Muscle of leg (tissue), 11 donors: ENCODE data around the gene CALHM6. TPM values are rescaled to one million over a fixed set of nuclear protein-coding genes. Genes with fewer than 3 reads are reported as not detected.
A peak's percentile ranks its signal among the peaks of the same experiment; 100 is the strongest.

ENCODE experiments used
- DNase-seq: peaks from one replicate; pipeline ENCODE4 v3.0.0; 2013
- H3K27ac ChIP-seq: one replicate; pipeline ENCODE4 v1.5.1; 2013; ENCODE audit warnings: mild to moderate bottlenecking, low read length, control low read depth
- H3K27me3 ChIP-seq: one replicate; pipeline ENCODE4 v1.6.1; 2013; ENCODE audit warnings: low read length; ENCODE audit not compliant: control insufficient read depth, insufficient read depth
- H3K36me3 ChIP-seq: one replicate; pipeline ENCODE4 v1.6.1; 2013; ENCODE audit warnings: low read length; ENCODE audit not compliant: control insufficient read depth, insufficient read depth
- H3K4me1 ChIP-seq: one replicate; pipeline ENCODE4 v1.6.1; 2013; ENCODE audit warnings: low read length; ENCODE audit not compliant: control insufficient read depth, insufficient read depth
- H3K4me3 ChIP-seq: one replicate; pipeline ENCODE4 v1.5.1; 2013; ENCODE audit warnings: low read length, control low read depth
- H3K9me3 ChIP-seq: replicated peaks from 2 replicates; pipeline ENCODE4 v1.6.1; 2013; ENCODE audit warnings: low read depth, low read length; ENCODE audit not compliant: control insufficient read depth
- WGBS: methylation state at CpG from one replicate; pipeline ENCODE4 v1.1.5; 2013; ENCODE audit warnings: missing lambda C conversion rate; ENCODE audit not compliant: insufficient coverage; 5-methylcytosine and 5-hydroxymethylcytosine counted together
- polyA plus RNA-seq, 8 donors: library from polyadenylated mRNA; unstranded; fragments of 120-200 nt; gene quantifications; one replicate each; pipeline versions ENCODE4 v1.2.1 to v1.2.3, GENCODE V29; 2013; ENCODE audit warnings: inconsistent platforms in 1 of 8, low replicate concordance in 1 of 8; ENCODE audit not compliant: insufficient read length in 8 of 8, insufficient read depth in 1 of 8
- total RNA-seq: library from RNA; stranded (reverse); fragments of 120-200 nt; gene quantifications from one replicate; pipeline ENCODE4 v1.2.4, GENCODE V29; 2013

Gene CALHM6
- total and polyA plus RNA-seq, 9 donors: 1.8 to 5.3 (median 3.8) TPM

- no peaks in the 10 kb centered on the region for H3K4me1 ChIP-seq
- no peak overlapping the region for H3K27ac ChIP-seq
- H3K27me3 ChIP-seq: no peaks in the 10 kb centered on the region
- no peak overlapping the region for H3K4me3 ChIP-seq
- peak; percentile 42 for DNase-seq
- no peaks in the 10 kb centered on the region for H3K9me3 ChIP-seq
- WGBS: no CpG with 5 or more reads among the region's 3 CpGs
- H3K36me3 ChIP-seq: no peaks in the 10 kb centered on the region
Observed at GRCh38 chr6:116497113-116497676, 36.0 kb downstream of the CALHM6 start.

GRCh38 chr6:116500969-116501433, 39.8 kb downstream of the CALHM6 start:
- H3K4me1 ChIP-seq: no peaks in the 10 kb centered on the region
- no peak overlapping the region for H3K27ac ChIP-seq
- 81% methylated on average over 9 of the region's 9 CpGs for WGBS
- DNase-seq: no peak
- H3K36me3 ChIP-seq: no peaks in the 10 kb centered on the region
- no peak overlapping the region for H3K4me3 ChIP-seq
- H3K27me3 ChIP-seq: no peaks in the 10 kb centered on the region
- H3K9me3 ChIP-seq: no peaks in the 10 kb centered on the region

- DNase-seq: no peak
- Histone ChIP-seq H3K27me3 (no peaks in the 10 kb centered on the region), H3K4me1 (peaks cover 3% of the 10 kb centered on the region), H3K27ac (no peak overlapping the region), H3K9me3 (no peaks in the 10 kb centered on the region), H3K36me3 (no peaks in the 10 kb centered on the region), H3K4me3 (no peak overlapping the region)
- WGBS: no CpG with 5 or more reads among the region's 3 CpGs
Observed at GRCh38 chr6:116507324-116507723, 46.1 kb downstream of the CALHM6 start.

- Histone ChIP-seq H3K4me1 (peaks cover 3% of the 10 kb centered on the region), H3K4me3 (no peak overlapping the region), H3K9me3 (no peaks in the 10 kb centered on the region), H3K27ac (no peak overlapping the region), H3K36me3 (no peaks in the 10 kb centered on the region), H3K27me3 (no peaks in the 10 kb centered on the region)
- no peak for DNase-seq
Observed at GRCh38 chr6:116508527-116508926, 47.4 kb downstream of the CALHM6 start.

GRCh38 chr6:116511424-116512110, 50.4 kb downstream of the CALHM6 start, which contains the start of gene CALHM5:
Gene CALHM5 (plus strand): TSS chr6:116511639. CDS start chr6:116511697, 58 bp downstream.
- H3K9me3 ChIP-seq: no peaks in the 10 kb centered on the region
- DNase-seq: peak; percentile 81
- 20% methylated on average over 9 of the region's 10 CpGs for WGBS
- H3K27ac ChIP-seq: peak within 1 kb of the TSS; percentile 90
- H3K27me3 ChIP-seq: no peaks in the 10 kb centered on the region
- H3K4me3 ChIP-seq: peak within 1 kb of the TSS; percentile 39
- peaks cover 2% of the 10 kb centered on the region for H3K36me3 ChIP-seq
- H3K4me1 ChIP-seq: peaks cover 3% of the 10 kb centered on the region

- Histone ChIP-seq H3K4me3 (peak overlapping the region; percentile 39), H3K27me3 (no peaks in the 10 kb centered on the region), H3K4me1 (peaks cover 3% of the 10 kb centered on the region), H3K36me3 (peaks cover 2% of the 10 kb centered on the region), H3K27ac (peak overlapping the region; percentile 90), H3K9me3 (no peaks in the 10 kb centered on the region)
- DNase-seq: peak; percentile 59
- 20% methylated on average over 1 of the region's 4 CpGs for WGBS
Observed at GRCh38 chr6:116512111-116512559, 51.0 kb downstream of the CALHM6 start.

- peak; percentile 65 for DNase-seq
- Histone ChIP-seq H3K27ac (peak overlapping the region; percentile 90), H3K4me1 (peaks cover 3% of the 10 kb centered on the region), H3K36me3 (peaks cover 2% of the 10 kb centered on the region), H3K9me3 (no peaks in the 10 kb centered on the region), H3K27me3 (no peaks in the 10 kb centered on the region), H3K4me3 (peak overlapping the region; percentile 39)
Observed at GRCh38 chr6:116512734-116513133, 51.6 kb downstream of the CALHM6 start.

Other genes with a start within 250 kb of the CALHM6 start
- 11.8 TPM for gene TSPYL4, start 207.3 kb upstream of the CALHM6 start, total RNA-seq
- 10 to 100 TPM; 14.8 to 25.2 (median 19.5) TPM for gene TSPYL4, start 207.3 kb upstream of the CALHM6 start, polyA plus RNA-seq
- 41.9 TPM for gene TSPYL1, start 181.4 kb upstream of the CALHM6 start, total RNA-seq
- 10 to 100 TPM; 43.8 to 65.8 (median 54.5) TPM for gene TSPYL1, start 181.4 kb upstream of the CALHM6 start, polyA plus RNA-seq
- gene DSE, start 90.4 kb upstream of the CALHM6 start, total RNA-seq: 38.3 TPM
- gene DSE, start 90.4 kb upstream of the CALHM6 start, polyA plus RNA-seq: 10 to 100 TPM; 23.7 to 42.3 (median 29.7) TPM
- 3.7 TPM for gene CALHM5, start 50.3 kb downstream of the CALHM6 start, total RNA-seq
- gene CALHM5, start 50.3 kb downstream of the CALHM6 start, polyA plus RNA-seq: 1 to 10 TPM; 1.9 to 4.1 (median 2.6) TPM
- gene TRAPPC3L, start 84.3 kb downstream of the CALHM6 start, total RNA-seq: 0.09 TPM
- gene TRAPPC3L, start 84.3 kb downstream of the CALHM6 start, polyA plus RNA-seq: under 1 TPM in 7 of 8 donors, not detected in 1; 0.07 to 0.18 (median 0.11) TPM
- not detected for gene CALHM4, start 92.4 kb downstream of the CALHM6 start, total RNA-seq
- under 1 TPM in 2 of 8 donors, not detected in 6; 0.15 to 0.23 TPM for gene CALHM4, start 92.4 kb downstream of the CALHM6 start, polyA plus RNA-seq
- 56.0 TPM for gene RWDD1, start 110.1 kb downstream of the CALHM6 start, total RNA-seq
- gene RWDD1, start 110.1 kb downstream of the CALHM6 start, polyA plus RNA-seq: 10 to 100 TPM; 52.3 to 65.7 (median 58.0) TPM
- 0.27 TPM for gene RSPH4A, start 155.1 kb downstream of the CALHM6 start, total RNA-seq
- under 1 TPM; 0.38 to 0.70 (median 0.52) TPM for gene RSPH4A, start 155.1 kb downstream of the CALHM6 start, polyA plus RNA-seq
- gene ZUP1, start 207.4 kb downstream of the CALHM6 start, total RNA-seq: 11.7 TPM
- gene ZUP1, start 207.4 kb downstream of the CALHM6 start, polyA plus RNA-seq: 10 to 100 TPM in 1 of 8 donors, 1 to 10 TPM in 7; 6.9 to 10.7 (median 8.2) TPM
- 20.4 TPM for gene KPNA5, start 219.8 kb downstream of the CALHM6 start, total RNA-seq
- gene KPNA5, start 219.8 kb downstream of the CALHM6 start, polyA plus RNA-seq: 10 to 100 TPM in 5 of 8 donors, 1 to 10 TPM in 3; 6.4 to 11.5 (median 10.3) TPM